GM06990 (cell line): Measurements from ENCODE around the gene RRBP1.
A peak's percentile ranks its signal among the peaks of the same experiment; 100 is the strongest.

Experiments
- DNase-seq: peaks from one replicate; pipeline ENCODE4 v3.0.0-alpha.2; 2011; ENCODE audit not compliant: insufficient read length; ENCODE audit errors: extremely low read depth
- H3K27me3 ChIP-seq: replicated peaks from 2 replicates; pipeline ENCODE4 v1.6.0; 2011; ENCODE audit warnings: low read length; ENCODE audit not compliant: control insufficient read depth, insufficient read depth
- H3K36me3 ChIP-seq: 2 replicates; pipeline ENCODE4 v1.5.1; 2011; ENCODE audit warnings: low read length; ENCODE audit not compliant: control insufficient read depth, insufficient read depth
- H3K4me3 ChIP-seq: replicated peaks from 2 replicates; pipeline ENCODE4 v1.5.1; 2011; ENCODE audit warnings: low read depth, mild to moderate bottlenecking, control low read depth, low read length
- CTCF ChIP-seq: IDR thresholded peaks from 2 replicates; pipeline ENCODE4 v1.5.1; 2011; ENCODE audit warnings: low read length, control low read depth, mild to moderate bottlenecking, inconsistent platforms; ENCODE audit not compliant: insufficient read depth, poor library complexity, severe bottlenecking

RRBP1 gene

GRCh38 chr20:17573463-17573862, 108.6 kb downstream of the RRBP1 start:
- no peak overlapping the region for H3K4me3 ChIP-seq
- no peaks in the 10 kb centered on the region for H3K36me3 ChIP-seq
- no peak for TF ChIP-seq CTCF
- H3K27me3 ChIP-seq: no peaks in the 10 kb centered on the region
- no peak for DNase-seq

- no peak for DNase-seq
- H3K36me3 ChIP-seq: no peaks in the 10 kb centered on the region
- H3K4me3 ChIP-seq: no peak overlapping the region
- no peaks in the 10 kb centered on the region for H3K27me3 ChIP-seq
- TF ChIP-seq CTCF: no peak
Observed at GRCh38 chr20:17572034-17572638, 109.9 kb downstream of the RRBP1 start.

GRCh38 chr20:17571153-17571527, 110.9 kb downstream of the RRBP1 start:
- Histone ChIP-seq H3K4me3 (peak overlapping the region; percentile 94), H3K36me3 (no peaks in the 10 kb centered on the region), H3K27me3 (no peaks in the 10 kb centered on the region)
- DNase-seq: no peak
- no peak for TF ChIP-seq CTCF

DNA sequence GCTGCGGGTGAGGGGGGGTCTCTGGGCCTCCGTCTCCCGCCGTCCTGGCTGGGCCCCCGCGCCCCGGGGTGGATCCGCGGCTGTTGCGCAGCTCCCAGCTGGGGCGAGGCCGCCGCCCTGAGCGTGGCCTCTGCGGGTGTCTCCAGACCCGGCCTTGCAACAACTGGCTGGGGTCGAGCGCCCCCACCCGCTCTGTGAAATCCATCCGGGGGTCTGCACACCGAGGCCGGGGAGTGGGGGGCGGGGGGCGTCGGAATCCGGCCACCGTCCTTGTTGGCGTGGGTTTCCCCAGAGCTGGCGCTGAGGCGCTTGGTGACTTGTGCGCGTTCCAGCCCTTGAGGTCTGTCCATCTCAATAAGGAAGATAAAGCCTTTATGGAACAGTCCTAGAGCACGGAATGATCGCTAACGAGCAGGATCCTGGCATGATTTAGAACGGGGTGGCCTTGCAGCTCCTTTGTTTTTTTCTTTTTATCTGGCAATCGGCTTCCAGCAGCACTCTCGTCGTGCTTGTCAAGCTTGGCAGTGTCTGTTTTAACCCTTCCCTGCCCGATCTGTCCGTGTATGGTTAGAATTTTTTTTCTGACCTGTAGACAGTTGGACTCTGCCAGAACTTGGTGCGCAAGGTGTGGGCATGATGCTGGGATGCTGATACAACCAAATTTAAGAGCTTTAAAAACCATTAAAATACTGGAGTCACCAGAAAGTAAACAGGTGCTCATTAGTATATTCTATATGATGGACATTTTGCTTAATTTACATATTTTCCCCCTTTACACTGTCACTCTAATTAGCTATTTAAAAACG, 111.5 kb downstream of the RRBP1 start:
- Histone ChIP-seq H3K27me3 (no peaks in the 10 kb centered on the region), H3K4me3 (peak overlapping the region; percentile 94), H3K36me3 (no peaks in the 10 kb centered on the region)
- peak; percentile 13 for TF ChIP-seq CTCF
- no peak for DNase-seq

- no peaks in the 10 kb centered on the region for H3K27me3 ChIP-seq
- DNase-seq: peak; percentile 88
- peak within 1 kb of the TSS; percentile 94 for H3K4me3 ChIP-seq
- no peaks in the 10 kb centered on the region for H3K36me3 ChIP-seq
- TF ChIP-seq CTCF: no peak
Observed at GRCh38 chr20:17569616-17570346, 112.3 kb downstream of the RRBP1 start, which contains the start of gene DSTN. TSS of gene DSTN (plus strand) at chr20:17570075. CDS start at chr20:17570209, 134 bp downstream.
